HepG2 (cell line): ENCODE measurements around the gene METRN. TPM values are rescaled to one million over a fixed set of nuclear protein-coding genes. Genes with fewer than 3 reads are reported as not detected.

Experiments used
- ATAC-seq: fragments of 200-7000 bp; cut with Tn5 transposase; 3 replicates; pipeline ENCODE4 v1.9.1; 2020; ENCODE audit warnings: mild to moderate bottlenecking, moderate library complexity
- BruUV-seq: library from RNA; stranded (reverse); fragments of 400-500 nt; replicated peaks from 2 replicates; lab custom pipeline; 2021; lab: Mats Ljungman, UMichigan
- CTCF ChIA-PET: fragments of 300-600 bp; formaldehyde crosslinking; extraction: SDS; loops from one replicate; lab custom pipeline; 2021; ENCODE audit warnings: low total read pairs, inconsistent platforms, low intra/inter-chr PET ratio; lab: Yijun Ruan, JAX
- POLR2A ChIA-PET: fragments of 350-600 bp; sonication (Branson Sonifier 250); formaldehyde crosslinking; loops from one replicate; lab custom pipeline; 2020; ENCODE audit warnings: antibody characterized with exemption, inconsistent platforms; lab: Yijun Ruan, JAX
- DNase-seq: peaks from one replicate; pipeline ENCODE4 v3.0.0-alpha.2; 2015; ENCODE audit warnings: low spot score
- FAIRE-seq: peaks from 3 replicates; lab custom pipeline; 2011; peaks lifted over from hg19 to GRCh38; lab: Jason Lieb, UNC
- H2AFZ ChIP-seq: one replicate; pipeline ENCODE4 v1.6.1; 2011; ENCODE audit warnings: low read length, inconsistent platforms
- H3K27ac ChIP-seq: fragments of 300-600 bp; 3 replicates; pipeline ENCODE4 v1.8.0; 2011; ENCODE audit warnings: mixed run types, mild to moderate bottlenecking, mixed read lengths, low read length, inconsistent platforms; ENCODE audit not compliant: insufficient read depth; ENCODE audit errors: extremely low read length
- H3K27me3 ChIP-seq, 2 experiments: fragments of 200-600 bp in 1 of 2; 2 replicates in 1 of 2; 3 replicates in 1 of 2; pipeline versions ENCODE4 v1.6.0 to v1.8.0; 2011; ENCODE audit warnings: low read length in 2 of 2, mild to moderate bottlenecking in 2 of 2, moderate library complexity in 2 of 2, inconsistent platforms in 1 of 2; ENCODE audit not compliant: insufficient read depth in 2 of 2, control insufficient read depth in 1 of 2
- H3K36me3 ChIP-seq, 2 experiments: fragments of 200-600 bp in 1 of 2; replicated peaks in 1 of 2; 2 replicates in 1 of 2; 3 replicates in 1 of 2; pipeline versions ENCODE4 v1.5.1 to v1.8.0; 2011; ENCODE audit warnings: low read length in 2 of 2, inconsistent platforms in 1 of 2; ENCODE audit not compliant: insufficient read depth in 2 of 2, control insufficient read depth in 1 of 2
- H3K4me1 ChIP-seq: 2 replicates; pipeline ENCODE4 v1.5.1; 2012; ENCODE audit warnings: low read length, inconsistent platforms; ENCODE audit not compliant: insufficient read depth
- H3K4me2 ChIP-seq: 2 replicates; pipeline ENCODE4 v1.6.0; 2011; ENCODE audit warnings: low read depth, low read length, inconsistent platforms
- H3K4me3 ChIP-seq, 3 experiments: fragments of 200-600 bp in 1 of 3; sonication (generic), shearing (Covaris generic) in 1 of 3; replicated peaks in 1 of 3; 2 replicates each; pipeline ENCODE4 v1.5.1; 2011 to 2016; ENCODE audit warnings: low read length in 3 of 3, inconsistent platforms in 2 of 3, low read depth in 2 of 3, mild to moderate bottlenecking in 2 of 3, control low read depth in 1 of 3, mixed read lengths in 1 of 3; ENCODE audit not compliant: insufficient read depth in 1 of 3
- H3K79me2 ChIP-seq: one replicate; pipeline ENCODE4 v1.6.1; 2011; ENCODE audit warnings: low read length, inconsistent platforms; ENCODE audit not compliant: insufficient read depth
- H3K9ac ChIP-seq: 2 replicates; pipeline ENCODE4 v1.6.0; 2011; ENCODE audit warnings: mild to moderate bottlenecking, low read depth, low read length, inconsistent platforms; ENCODE audit not compliant: insufficient read depth
- H3K9me3 ChIP-seq: 2 replicates; pipeline ENCODE4 v1.5.1; 2012; ENCODE audit warnings: mild to moderate bottlenecking, low read length
- H4K20me1 ChIP-seq: 2 replicates; pipeline ENCODE4 v1.6.0; 2011; ENCODE audit warnings: inconsistent platforms, mild to moderate bottlenecking, low read length, moderate library complexity; ENCODE audit not compliant: insufficient read depth
- DBP ChIP-seq: sonication (generic); formaldehyde crosslinking; IDR thresholded peaks from 2 replicates; pipeline ENCODE4 v1.4.0; 2020; ENCODE audit warnings: missing genetic modification reagents; ENCODE audit errors: not compliant biosample characterization
- GZF1 ChIP-seq: sonication (generic); formaldehyde crosslinking; IDR thresholded peaks from 2 replicates; pipeline ENCODE4 v1.5.1; 2020; ENCODE audit warnings: mild to moderate bottlenecking, missing genetic modification reagents
- JARID2 ChIP-seq: sonication (generic); formaldehyde crosslinking; IDR thresholded peaks from 2 replicates; pipeline ENCODE4 v1.8.1; 2023; ENCODE audit warnings: missing genetic modification reagents, inconsistent platforms; ENCODE audit not compliant: insufficient replicate concordance
- JUN ChIP-seq: sonication (generic); formaldehyde crosslinking; IDR thresholded peaks from 2 replicates; pipeline ENCODE4 v1.4.0; 2020; ENCODE audit warnings: mild to moderate bottlenecking, missing genetic modification reagents
- KLF16 ChIP-seq, 2 experiments: sonication (generic) in 1 of 2; formaldehyde crosslinking in 1 of 2; IDR thresholded peaks; 2 replicates each; pipeline versions ENCODE4 v1.6.1 to v1.8.0; 2016 to 2023; ENCODE audit warnings: missing genetic modification reagents in 2 of 2, missing compliant biosample characterization in 1 of 2
- SRF ChIP-seq: IDR thresholded peaks from 2 replicates; pipeline ENCODE4 v1.6.1; 2011; ENCODE audit warnings: mild to moderate bottlenecking, low read depth, low read length, moderate library complexity
- SRSF9 ChIP-seq: fragments of 200-400 bp; formaldehyde crosslinking; IDR thresholded peaks from 2 replicates; pipeline ENCODE4 v1.6.1; 2018; ENCODE audit warnings: borderline replicate concordance, mild to moderate bottlenecking, low read depth, low read length; ENCODE audit not compliant: insufficient read depth, poor library complexity, severe bottlenecking
- SRY ChIP-seq: sonication (generic); formaldehyde crosslinking; IDR thresholded peaks from 2 replicates; pipeline ENCODE4 v1.8.0; 2022; ENCODE audit warnings: mild to moderate bottlenecking, missing genetic modification reagents
- STAT6 ChIP-seq: sonication (generic); formaldehyde crosslinking; IDR thresholded peaks from 2 replicates; pipeline ENCODE4 v1.4.0; 2020; ENCODE audit warnings: missing genetic modification reagents, mild to moderate bottlenecking, borderline replicate concordance
- ZIK1 ChIP-seq: sonication (generic); formaldehyde crosslinking; IDR thresholded peaks from 2 replicates; pipeline ENCODE4 v1.5.0; 2020; ENCODE audit warnings: mild to moderate bottlenecking, low read depth, missing genetic modification reagents, borderline replicate concordance
- ZMYM3 ChIP-seq: sonication (generic); formaldehyde crosslinking; IDR thresholded peaks from 2 replicates; pipeline ENCODE4 v1.5.1; 2020; ENCODE audit warnings: mild to moderate bottlenecking, missing genetic modification reagents
- ZNF260 ChIP-seq: sonication (generic); formaldehyde crosslinking; IDR thresholded peaks from 2 replicates; pipeline ENCODE4 v1.4.0; 2020; ENCODE audit warnings: missing genetic modification reagents, low read depth, mild to moderate bottlenecking, borderline replicate concordance
- ZNF350 ChIP-seq: sonication (generic); formaldehyde crosslinking; IDR thresholded peaks from 2 replicates; pipeline ENCODE4 v1.4.0; 2020; ENCODE audit warnings: mild to moderate bottlenecking, low read depth, missing genetic modification reagents, borderline replicate concordance
- ZNF484 ChIP-seq: sonication (generic); formaldehyde crosslinking; IDR thresholded peaks from 2 replicates; pipeline ENCODE4 v1.5.1; 2020; ENCODE audit warnings: mild to moderate bottlenecking, low read depth, missing genetic modification reagents, borderline replicate concordance
- ZNF563 ChIP-seq: sonication (generic); formaldehyde crosslinking; IDR thresholded peaks from 2 replicates; pipeline ENCODE4 v1.8.0; 2022; ENCODE audit warnings: mild to moderate bottlenecking, moderate library complexity, missing genetic modification reagents
- ZNF678 ChIP-seq: sonication (generic); formaldehyde crosslinking; IDR thresholded peaks from 2 replicates; pipeline ENCODE4 v1.4.0; 2020; ENCODE audit warnings: mild to moderate bottlenecking, missing genetic modification reagents
- ZNF703 ChIP-seq: sonication (generic); formaldehyde crosslinking; IDR thresholded peaks from 2 replicates; pipeline ENCODE4 v1.5.1; 2020; ENCODE audit warnings: missing genetic modification reagents, mild to moderate bottlenecking, moderate library complexity, borderline replicate concordance
- ZNF777 ChIP-seq: sonication (generic); formaldehyde crosslinking; IDR thresholded peaks from 2 replicates; pipeline ENCODE4 v1.4.0; 2020; ENCODE audit warnings: missing genetic modification reagents
- ZNF878 ChIP-seq: sonication (generic); formaldehyde crosslinking; IDR thresholded peaks from 2 replicates; pipeline ENCODE4 v1.8.1; 2023; ENCODE audit warnings: mild to moderate bottlenecking, missing genetic modification reagents, moderate library complexity
- WGBS: methylation state at CpG from one replicate; pipeline ENCODE4 v1.1.6; 2017; ENCODE audit warnings: low lambda C conversion rate; 5-methylcytosine and 5-hydroxymethylcytosine counted together
- in situ Hi-C: cut with HindIII; loops from 2 replicates; pipeline ENCODE4 v1.10.0; 2017; ENCODE audit warnings: low pct_unique_long_range_greater_than_20kb; ENCODE audit not compliant: extremely low pct_ligation_motif_present
- intact Hi-C: fragments of 100-400 bp; cut with micrococcal nuclease; formaldehyde crosslinking; loops from one replicate; pipeline ENCODE4 v1.10.0; 2022; ENCODE audit not compliant: unreplicated experiment
- polyA plus RNA-seq, 8 experiments: library from polyadenylated mRNA; depleted of rRNA in 3 of 8; stranded (reverse) in 7 of 8; unstranded in 1 of 8; fragments of >200 nt; fragmentation: Illumina TruSeq in 4 of 8; extraction: Trizol in 4 of 8; gene quantifications; 2 replicates each; pipeline versions ENCODE4 v1.2.1 to v1.2.3, GENCODE V29; 2011 to 2016; ENCODE audit warnings: low read depth in 4 of 8, missing spikeins in 1 of 8, mixed read lengths in 1 of 8; ENCODE audit not compliant: insufficient read depth in 1 of 8
- total RNA-seq, 5 experiments: library from RNA; depleted of rRNA; stranded (reverse); fragments of >200 nt; fragmentation: Illumina TruSeq; extraction: Trizol; gene quantifications; 2 replicates each; pipeline ENCODE4 v1.2.3, GENCODE V29; 2016; ENCODE audit warnings: low read depth in 1 of 5

Gene METRN
- total and polyA plus RNA-seq, 2 of the 13 experiments (the other 11 are each of a cell fraction or from before 2014, with no cell fraction given): 25.5 to 46.1 TPM

- peak; percentile 41 for ATAC-seq
- H2AFZ ChIP-seq: no peak overlapping the region
- H3K9me3 ChIP-seq: no peaks in the 10 kb centered on the region
- peaks cover 18% of the 10 kb centered on the region for H3K4me1 ChIP-seq
- peaks cover 0 to 15% of the 10 kb centered on the region in 2 experiments; a peak in 2 of 5 replicates for H3K36me3 ChIP-seq
- POLR2A ChIA-PET: interaction anchor here (0.9 to 3.3 kb wide), 10 partner anchors 11 to 48 kb away, joined by 3 to 22 read pairs (median 6); partner anchors contain the start of genes ANTKMT, CCDC78, CHTF18 and HAGHL
- no peaks in the 10 kb centered on the region for H4K20me1 ChIP-seq
- in situ Hi-C loops (loop anchor here (5.0 kb wide), 1 partner anchor 47 kb away; the partner anchor contains the start of genes CHTF18 and RPUSD1), intact Hi-C loops (no loop called here)
- peak overlapping the region; percentile 86 for H3K9ac ChIP-seq
- H3K4me3 ChIP-seq: peak overlapping the region; percentile 94 to 97 (median 95)
- FAIRE-seq: no peak
- BruUV-seq: TSS peak; percentile 74
- peak overlapping the region; percentile 76 for H3K4me2 ChIP-seq
- no peak for DNase-seq
- H3K27ac ChIP-seq: peak overlapping the region; percentile 59
- CTCF ChIA-PET: interaction anchor here (1.3 kb wide), 1 partner anchor 28 kb away, joined by 3 read pairs; no protein-coding TSS in a partner anchor
- no peaks in the 10 kb centered on the region for H3K79me2 ChIP-seq
- no peaks in the 10 kb centered on the region for H3K27me3 ChIP-seq
- WGBS: no CpG with 5 or more reads among the region's 22 CpGs
- no peak for TF ChIP-seq ZNF878 (CRISPR knock-in tag)
- TF ChIP-seq SRY (CRISPR knock-in tag): 0 out of 2 replicates have a peak, but pooled peaks have one; percentile 22
- 0 out of 2 replicates have a peak, but pooled peaks have one; percentile 14 for TF ChIP-seq ZNF777 (CRISPR knock-in tag)
- no peak for TF ChIP-seq SRSF9
- no peak for TF ChIP-seq ZNF563
- 0 out of 2 replicates have a peak, but pooled peaks have one; percentile 30 for TF ChIP-seq ZNF703 (CRISPR knock-in tag)
- no peak for TF ChIP-seq ZNF484 (CRISPR knock-in tag)
- no peak for TF ChIP-seq ZNF350 (CRISPR knock-in tag)
- 0 out of 2 replicates have a peak, but pooled peaks have one; percentile 2 for TF ChIP-seq STAT6 (CRISPR knock-in tag)
- TF ChIP-seq DBP: no peak
- TF ChIP-seq KLF16 (CRISPR knock-in tag; IDR thresholded peaks at IDR 0.05): no peak
- TF ChIP-seq ZMYM3: no peak
- TF ChIP-seq JUN: no peak
- TF ChIP-seq JARID2 (CRISPR knock-in tag): peak; percentile 4
- TF ChIP-seq ZNF678 (CRISPR knock-in tag): no peak
- no peak for TF ChIP-seq ZIK1 (CRISPR knock-in tag)
- TF ChIP-seq ZNF260: no peak
- TF ChIP-seq GZF1: 0 out of 2 replicates have a peak, but pooled peaks have one; percentile 6
- no peak for TF ChIP-seq SRF
These were observed 25.5 kb downstream of the METRN start for GRCh38 chr16:740459-740763.
